HG02678 (cell line): Measurements from ENCODE around the gene LIX1L.

ENCODE experiments used
- ATAC-seq: cut with Tn5 transposase; IDR thresholded peaks from one replicate; pipeline ENCODE4 v1.9.1; 2021; ENCODE audit warnings: mild to moderate bottlenecking, moderate library complexity; ENCODE audit not compliant: unreplicated experiment

Gene LIX1L

GRCh38 chr1:145963265-145964019 lies 5.6 kb upstream of the LIX1L start:
- no peak for ATAC-seq

DNA sequence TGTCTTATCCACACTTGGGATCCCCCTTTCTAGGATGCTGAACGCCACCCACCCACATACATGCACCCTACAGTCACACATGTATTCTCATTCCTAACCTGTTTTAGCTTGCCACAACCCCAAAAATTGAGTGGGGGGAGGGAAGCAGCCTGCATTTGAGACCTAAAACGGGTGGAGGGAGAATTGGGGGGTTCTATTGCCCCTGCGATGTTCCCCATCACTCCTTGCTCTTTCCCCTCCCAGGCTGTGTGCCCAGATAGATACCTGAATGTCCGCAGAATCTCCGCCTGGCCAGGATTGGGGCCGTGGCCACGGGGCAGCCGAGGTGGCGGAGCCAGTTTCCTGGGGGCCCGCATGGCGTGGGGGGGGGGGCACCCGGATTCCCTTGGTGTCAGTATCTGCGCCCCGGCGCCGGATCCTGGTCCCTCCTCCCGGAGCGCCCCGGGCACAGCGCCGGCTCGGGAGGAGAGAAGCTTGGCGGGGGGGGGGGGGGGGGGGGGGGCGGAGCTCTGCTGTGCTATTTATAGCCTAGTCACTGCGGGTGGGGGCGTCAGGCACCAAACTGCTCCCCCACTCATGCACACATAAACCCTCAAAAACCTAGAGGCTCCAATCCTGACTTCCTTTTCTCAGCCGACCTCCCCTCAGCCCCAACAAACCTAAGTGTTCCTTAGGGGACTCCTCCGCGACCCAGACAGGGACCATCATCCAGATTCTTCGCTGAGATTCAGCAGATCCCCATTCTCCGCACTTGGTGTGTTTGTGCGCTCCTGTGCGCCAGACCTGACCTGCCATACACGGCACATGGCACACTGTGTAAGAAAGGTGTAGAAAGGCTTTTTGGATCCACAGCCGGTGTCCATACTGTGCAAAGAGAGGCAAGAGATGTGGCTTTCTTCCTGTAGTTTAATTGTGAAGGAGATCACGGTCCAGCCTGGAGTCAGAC lies 4.6 kb upstream of the LIX1L start:
- no peak for ATAC-seq

GRCh38 chr1:145961425-145962156 lies 3.8 kb upstream of the LIX1L start:
- ATAC-seq: no peak

DNA sequence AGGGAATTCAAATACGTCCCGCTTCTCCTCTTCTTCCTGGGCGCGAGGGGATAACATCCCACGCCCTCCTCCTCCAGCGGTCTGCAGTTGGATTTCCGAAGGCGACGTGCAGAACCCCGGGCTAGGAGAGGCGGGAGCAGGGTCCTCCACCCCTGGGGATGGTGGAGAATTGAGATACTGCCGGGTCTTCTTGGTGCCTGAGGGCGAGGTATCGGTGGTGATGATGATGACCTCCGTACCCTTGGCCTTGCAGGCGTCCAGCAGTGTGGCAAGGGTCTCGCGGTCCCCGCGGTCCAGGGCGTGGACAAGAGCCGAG lies 3.2 kb upstream of the LIX1L start:
- ATAC-seq: no peak

DNA sequence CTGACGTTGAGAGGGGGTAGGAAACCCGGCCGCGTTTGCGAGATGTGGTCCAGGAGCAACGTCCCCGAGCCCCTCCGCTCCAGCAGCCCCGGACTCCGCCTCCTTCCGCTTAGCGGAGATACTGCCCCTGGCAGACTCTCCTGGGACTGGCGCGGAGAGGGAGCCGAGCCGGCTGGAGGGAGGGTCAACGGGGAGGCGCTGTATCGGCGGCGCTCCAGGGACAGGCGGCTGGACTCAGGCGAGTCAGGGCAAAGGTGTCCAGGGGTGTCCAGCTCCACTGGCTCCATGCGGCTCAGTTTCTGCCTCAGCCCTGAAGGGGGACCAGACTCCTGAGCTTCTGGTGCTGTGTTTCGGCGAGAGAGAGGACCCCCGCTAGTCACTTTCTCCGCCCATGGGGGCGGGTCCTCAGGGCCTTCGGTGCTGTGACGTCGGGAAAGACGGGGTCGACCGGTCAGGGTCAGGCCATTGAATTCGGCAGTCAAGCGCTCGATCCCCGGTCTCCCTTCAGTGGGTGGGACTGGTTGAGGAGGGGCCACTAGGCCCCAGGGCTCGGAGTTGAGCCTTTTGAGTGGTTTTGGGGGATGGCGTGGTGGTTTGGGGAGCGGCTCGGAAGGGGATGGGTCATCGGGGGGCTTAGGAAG lies 2.8 kb upstream of the LIX1L start:
- ATAC-seq: no peak

DNA sequence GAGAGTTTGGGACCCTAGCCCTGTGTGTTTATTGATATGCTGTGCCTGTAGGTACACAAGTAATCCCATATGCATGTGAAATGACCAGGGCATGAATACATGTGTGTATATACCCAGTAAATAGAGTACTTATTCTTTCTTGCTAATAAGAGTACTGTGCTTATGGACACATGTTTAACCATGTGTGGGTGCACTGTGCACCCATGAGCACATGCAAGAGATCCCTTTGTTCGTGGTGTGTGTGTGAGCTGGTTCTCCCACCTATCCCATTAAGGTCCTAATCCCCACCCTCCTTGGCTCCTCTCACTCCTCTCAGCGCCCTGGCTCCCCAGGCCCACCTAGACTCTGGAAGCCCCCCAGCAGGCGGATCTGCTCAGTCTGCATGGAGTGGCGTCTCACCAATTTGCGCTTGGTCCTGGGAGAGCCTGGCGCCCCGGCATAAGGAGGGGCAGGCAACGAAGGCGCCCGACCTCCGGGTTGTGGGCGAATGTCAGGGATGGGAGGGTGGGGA lies 2.2 kb upstream of the LIX1L start:
- ATAC-seq: no peak

GRCh38 chr1:145959333-145959732 lies 1.5 kb upstream of the LIX1L start:
- ATAC-seq: no peak

GRCh38 chr1:145958734-145959133 lies 917 bp upstream of the LIX1L start:
- ATAC-seq: no peak

- no peak for ATAC-seq
Observed at GRCh38 chr1:145956781-145957442, 905 bp downstream of the LIX1L start.

- no peak for ATAC-seq
Observed at GRCh38 chr1:145956361-145956760, 1.5 kb downstream of the LIX1L start.

GRCh38 chr1:145955436-145955835 lies 2.4 kb downstream of the LIX1L start:
- no peak for ATAC-seq

- ATAC-seq: no peak
Observed at GRCh38 chr1:145953861-145954260, 4.0 kb downstream of the LIX1L start.

DNA sequence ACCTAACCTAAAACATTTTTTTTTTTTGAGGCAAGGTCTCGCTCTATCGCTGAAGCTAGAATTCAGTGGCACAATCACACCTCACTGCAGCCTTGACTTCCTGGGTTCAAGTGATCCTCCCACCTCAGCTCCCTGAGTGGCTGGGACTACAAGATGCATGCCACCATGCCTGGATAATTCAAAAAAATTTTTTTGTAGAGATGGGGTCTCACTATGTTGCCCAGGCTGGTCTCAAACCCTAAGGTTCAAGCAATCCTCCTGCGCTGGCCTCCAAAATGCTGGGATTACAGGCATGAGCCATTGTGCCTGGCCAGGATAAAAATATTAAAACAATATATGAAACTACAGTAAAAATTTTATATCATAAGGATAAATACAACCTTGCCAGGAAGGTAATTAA lies 4.9 kb downstream of the LIX1L start:
- no peak for ATAC-seq

GRCh38 chr1:145951526-145951925 lies 6.3 kb downstream of the LIX1L start:
- ATAC-seq: no peak

DNA sequence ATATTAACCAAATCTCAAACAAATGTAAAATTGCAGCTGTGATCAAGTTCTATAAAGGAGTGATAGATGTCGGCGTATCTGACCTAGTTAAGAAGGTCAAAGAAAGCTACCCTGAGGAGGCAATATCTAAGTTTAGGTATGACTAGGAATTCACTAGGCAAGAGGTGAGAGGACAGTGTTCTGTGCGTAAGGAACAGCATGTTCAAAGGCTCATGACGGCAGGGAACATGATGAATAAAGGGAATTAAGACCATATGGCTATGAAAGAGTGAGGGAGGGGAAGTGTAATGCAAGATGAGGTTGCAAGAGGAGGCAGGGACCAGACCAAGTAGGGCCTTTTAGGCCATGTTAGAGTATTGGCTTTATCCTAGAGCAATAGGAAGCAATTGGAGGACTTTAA lies 8.6 kb downstream of the LIX1L start:
- ATAC-seq: no peak

GRCh38 chr1:145947551-145947950 lies 10.3 kb downstream of the LIX1L start:
- ATAC-seq: no peak

DNA sequence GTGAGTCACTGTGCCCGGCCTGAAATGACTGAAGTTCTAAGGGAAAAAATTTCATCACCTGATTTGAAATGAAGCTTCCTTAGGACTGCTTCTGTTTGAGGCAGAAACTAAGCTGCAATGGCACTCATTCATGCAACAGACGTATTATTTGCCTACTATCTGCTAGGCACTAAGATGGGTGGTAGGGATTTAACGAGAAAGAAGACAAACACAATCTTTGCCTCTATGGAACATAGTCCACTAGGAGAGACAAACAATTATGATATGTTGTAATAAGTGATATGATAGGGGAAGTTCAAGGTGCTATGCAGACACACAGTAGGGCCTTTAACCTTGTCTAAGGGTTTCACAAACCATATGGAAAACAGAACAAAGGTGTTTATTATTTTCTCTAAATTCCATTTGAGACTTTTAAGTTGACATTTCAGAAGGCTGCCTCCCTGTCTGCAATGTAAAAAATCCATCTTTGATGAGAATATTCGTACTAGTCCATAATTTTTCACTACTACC lies 11.3 kb downstream of the LIX1L start:
- ATAC-seq: no peak

DNA sequence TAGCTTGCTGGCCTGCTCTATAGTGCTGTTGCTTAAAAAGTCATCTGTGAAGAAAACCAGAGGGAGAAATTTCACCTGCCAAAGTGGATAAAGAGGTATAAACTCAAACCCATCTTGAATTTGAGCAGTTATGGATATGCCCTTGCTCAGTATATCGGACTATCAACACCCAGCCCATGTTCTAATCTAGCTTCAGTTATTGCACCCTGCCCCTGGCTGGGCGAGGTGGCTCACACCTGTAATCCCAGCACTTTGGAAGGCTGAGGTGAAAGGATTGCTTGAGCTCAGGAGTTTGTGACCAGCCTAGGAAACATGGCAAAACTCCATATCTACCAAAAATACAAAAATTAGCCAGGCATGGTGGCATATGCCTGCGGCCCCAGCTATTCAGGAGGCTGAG lies 13.3 kb downstream of the LIX1L start:
- no peak for ATAC-seq

- ATAC-seq: no peak
Observed at GRCh38 chr1:145942871-145943270, 14.9 kb downstream of the LIX1L start.

- no peak for ATAC-seq
Observed at GRCh38 chr1:145942405-145942804, 15.4 kb downstream of the LIX1L start.
